NCI-H2081 treated with DMSO at 0.1 percent for 48 hours (cell line): Measurements from ENCODE around the gene SLC4A5.

Experiments
- DNase-seq: peaks from one replicate; lab custom pipeline; 2025; lab: John Stamatoyannopoulos, UW

Gene SLC4A5

GRCh38 chr2:74312913-74313312 is 30.3 kb downstream of the SLC4A5 start:
- no peak for DNase-seq

GRCh38 chr2:74307720-74308119 is 35.5 kb downstream of the SLC4A5 start:
- no peak for DNase-seq

GRCh38 chr2:74304332-74305148 is 38.7 kb downstream of the SLC4A5 start:
- DNase-seq = no peak

GRCh38 chr2:74302865-74303264 is 40.4 kb downstream of the SLC4A5 start:
- DNase-seq = no peak

- DNase-seq = no peak
These were observed 42.0 kb downstream of the SLC4A5 start for GRCh38 chr2:74301262-74301661.

- no peak for DNase-seq
These were observed 42.7 kb downstream of the SLC4A5 start for GRCh38 chr2:74300506-74300905.

- DNase-seq = no peak
These were observed 45.3 kb downstream of the SLC4A5 start for GRCh38 chr2:74297950-74298349.

- DNase-seq = no peak
These were observed 45.8 kb downstream of the SLC4A5 start for GRCh38 chr2:74297391-74297790.

GRCh38 chr2:74293191-74293991 is 49.8 kb downstream of the SLC4A5 start:
- no peak for DNase-seq

- no peak for DNase-seq
These were observed 50.5 kb downstream of the SLC4A5 start for GRCh38 chr2:74292751-74293150.

GRCh38 chr2:74291886-74292621 is 51.2 kb downstream of the SLC4A5 start:
- no peak for DNase-seq

GRCh38 chr2:74291218-74291544 is 52.0 kb downstream of the SLC4A5 start:
- no peak for DNase-seq

GRCh38 chr2:74290466-74291217 is 52.6 kb downstream of the SLC4A5 start:
- no peak for DNase-seq

GRCh38 chr2:74290066-74290465 is 53.1 kb downstream of the SLC4A5 start:
- DNase-seq = no peak

- DNase-seq = no peak
These were observed 56.5 kb downstream of the SLC4A5 start for GRCh38 chr2:74286725-74287124.

GRCh38 chr2:74281141-74281975 is 61.9 kb downstream of the SLC4A5 start:
- DNase-seq = no peak

- no peak for DNase-seq
These were observed 64.5 kb downstream of the SLC4A5 start for GRCh38 chr2:74278694-74279093.

- DNase-seq = no peak
These were observed 65.0 kb downstream of the SLC4A5 start for GRCh38 chr2:74278176-74278575.

GRCh38 chr2:74275228-74275627 is 68.0 kb downstream of the SLC4A5 start:
- DNase-seq = no peak

GRCh38 chr2:74269667-74270066 is 73.5 kb downstream of the SLC4A5 start:
- DNase-seq = no peak

GRCh38 chr2:74267068-74267467 is 76.1 kb downstream of the SLC4A5 start:
- no peak for DNase-seq
